Breast epithelium (tissue), 3 donors: ENCODE results near the gene RSF1.

Experiments used
- POLR2A ChIP-seq: fragments of 450-650 bp; IDR thresholded peaks from one replicate; pipeline ENCODE4 v1.6.1; 2016; ENCODE audit warnings: antibody characterized with exemption, mild to moderate bottlenecking, moderate library complexity
- TF ChIP-seq, protein P1 (sequence below), 3 donors: fragments of 450-650 bp; IDR thresholded peaks; one replicate each; pipeline ENCODE4 v1.5.1; 2016 to 2017; ENCODE audit warnings: antibody characterized with exemption in 3 of 3, mild to moderate bottlenecking in 3 of 3, moderate library complexity in 3 of 3

DNA sequence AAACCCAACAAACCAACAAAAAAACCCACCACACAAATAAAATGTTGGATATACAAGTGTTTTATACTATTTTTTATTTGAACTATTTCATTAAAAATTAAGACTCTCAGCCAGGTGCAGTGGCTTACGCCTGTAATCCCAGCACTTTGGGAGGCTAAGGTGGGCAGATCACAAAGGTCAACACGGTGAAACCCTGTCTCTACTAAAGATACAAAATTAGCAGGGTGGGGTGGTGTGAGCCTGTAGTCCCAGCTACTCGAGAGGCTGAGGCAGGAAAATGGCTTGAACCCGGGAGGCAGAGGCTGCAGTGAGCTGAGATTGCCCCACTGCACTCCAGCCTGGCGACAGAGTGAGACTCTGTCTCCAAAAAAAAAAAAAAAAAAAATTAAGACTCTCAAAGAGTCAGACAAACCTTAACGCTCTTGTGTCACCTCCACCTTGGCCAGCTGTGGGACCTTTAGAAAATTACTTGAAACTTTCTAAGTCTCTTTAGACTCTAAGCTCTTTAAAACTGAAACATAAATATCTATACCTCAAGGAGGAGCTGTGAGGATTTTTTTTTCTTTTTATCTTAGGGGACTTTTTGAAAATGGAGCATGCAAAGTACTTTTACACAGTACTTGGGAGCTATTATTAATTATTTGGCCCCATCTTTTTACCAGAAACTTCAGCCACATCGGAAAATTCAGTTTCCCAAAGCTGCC, 114.5 kb downstream of the RSF1 start:
- TF ChIP-seq, protein P1, sequence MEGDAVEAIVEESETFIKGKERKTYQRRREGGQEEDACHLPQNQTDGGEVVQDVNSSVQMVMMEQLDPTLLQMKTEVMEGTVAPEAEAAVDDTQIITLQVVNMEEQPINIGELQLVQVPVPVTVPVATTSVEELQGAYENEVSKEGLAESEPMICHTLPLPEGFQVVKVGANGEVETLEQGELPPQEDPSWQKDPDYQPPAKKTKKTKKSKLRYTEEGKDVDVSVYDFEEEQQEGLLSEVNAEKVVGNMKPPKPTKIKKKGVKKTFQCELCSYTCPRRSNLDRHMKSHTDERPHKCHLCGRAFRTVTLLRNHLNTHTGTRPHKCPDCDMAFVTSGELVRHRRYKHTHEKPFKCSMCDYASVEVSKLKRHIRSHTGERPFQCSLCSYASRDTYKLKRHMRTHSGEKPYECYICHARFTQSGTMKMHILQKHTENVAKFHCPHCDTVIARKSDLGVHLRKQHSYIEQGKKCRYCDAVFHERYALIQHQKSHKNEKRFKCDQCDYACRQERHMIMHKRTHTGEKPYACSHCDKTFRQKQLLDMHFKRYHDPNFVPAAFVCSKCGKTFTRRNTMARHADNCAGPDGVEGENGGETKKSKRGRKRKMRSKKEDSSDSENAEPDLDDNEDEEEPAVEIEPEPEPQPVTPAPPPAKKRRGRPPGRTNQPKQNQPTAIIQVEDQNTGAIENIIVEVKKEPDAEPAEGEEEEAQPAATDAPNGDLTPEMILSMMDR (IDR thresholded peaks at IDR 0.05): no peak
- no peak for TF ChIP-seq POLR2A
